GM12801 (cell line): ENCODE results near the gene OR11A1.

ENCODE experiments used
- CTCF ChIP-seq: IDR thresholded peaks from one replicate; pipeline ENCODE4 v1.5.1; 2011; ENCODE audit warnings: control low read depth; ENCODE audit not compliant: insufficient read length; ENCODE audit errors: extremely low read depth

Gene OR11A1

GRCh38 chr6:29424575-29424974 is 32.3 kb downstream of the OR11A1 start:
- no peak for TF ChIP-seq CTCF

GRCh38 chr6:29424168-29424567 is 32.7 kb downstream of the OR11A1 start:
- TF ChIP-seq CTCF: no peak

- TF ChIP-seq CTCF: no peak
These were observed 37.4 kb downstream of the OR11A1 start for GRCh38 chr6:29419516-29419915.

GRCh38 chr6:29414588-29414987 is 42.3 kb downstream of the OR11A1 start, which contains the start of gene OR12D1:
Gene OR12D1 (plus strand): TSS chr6:29414928.
- TF ChIP-seq CTCF: no peak

- no peak for TF ChIP-seq CTCF
These were observed 53.1 kb downstream of the OR11A1 start for GRCh38 chr6:29403801-29404200.

- no peak for TF ChIP-seq CTCF
These were observed 57.3 kb downstream of the OR11A1 start for GRCh38 chr6:29399525-29399924.

- TF ChIP-seq CTCF: no peak
These were observed 61.5 kb downstream of the OR11A1 start, which contains the start of gene OR12D2 for GRCh38 chr6:29395331-29395730. Gene OR12D2 (plus strand): TSS chr6:29395631. CDS start chr6:29396700, 1,069 bp downstream.

- no peak for TF ChIP-seq CTCF
These were observed 68.3 kb downstream of the OR11A1 start for GRCh38 chr6:29388533-29388932.
